ENCODE data around the gene MCM7. TPM values are rescaled to one million over a fixed set of nuclear protein-coding genes. Genes with fewer than 3 reads are reported as not detected.
A peak's percentile ranks its signal among the peaks of the same experiment; 100 is the strongest.

MCM7 gene
- total and polyA plus RNA-seq, 4 experiments from 2014 or later, result 26.9 to 173 (median 97.2) TPM

- Mint-ChIP-seq H3K27ac (no peak overlapping the region), H3K4me1 (peaks cover 0 to 2% (median 0%) of the 10 kb centered on the region in 4 donors), H3K27me3 (no peaks in the 10 kb centered on the region), H3K4me3 (no peak overlapping the region), H3K36me3 (peaks cover 27 to 44% of the 10 kb centered on the region in 2 donors), H3K9me3 (peaks cover 0 to 8% (median 5%) of the 10 kb centered on the region in 8 donors)
- no peak overlapping the region for H3K27ac ChIP-seq (ENCODE audit: low read depth, low read length)
- CTCF ChIA-PET (ENCODE audit: partially characterized antibody), result interaction anchor here (1.0 kb wide), 1 partner anchor 342 kb away, joined by 3 read pairs; no protein-coding TSS in a partner anchor
- intact Hi-C loops (cut with micrococcal nuclease), result no loop called here
- peaks cover 17% of the 10 kb centered on the region for H3K36me3 ChIP-seq (ENCODE audit: insufficient read depth, low read length)
- peaks cover 6 to 7% of the 10 kb centered on the region in 2 donors for H3K9me3 ChIP-seq (ENCODE audit: control insufficient read depth in 1 of 2, low read length in 2 of 2)
- H3K4me3 ChIP-seq (ENCODE audit: low read length in 2 of 2), result no peak overlapping the region
- no peaks in the 10 kb centered on the region for H3K4me1 ChIP-seq (ENCODE audit: insufficient read depth, low read length)
- POLR2A ChIA-PET (ENCODE audit: partially characterized antibody), result interaction anchor here (0.6 to 1.2 kb wide), 2 partner anchors 10 to 43 kb away, joined by 3 to 5 read pairs; no protein-coding TSS in a partner anchor
- no peak for DNase-seq
- H3K27me3 ChIP-seq (ENCODE audit: insufficient read depth, low read length), result no peaks in the 10 kb centered on the region
Measured at GRCh38 chr7:100065452-100066186, 35.6 kb downstream of the MCM7 start.

DNA sequence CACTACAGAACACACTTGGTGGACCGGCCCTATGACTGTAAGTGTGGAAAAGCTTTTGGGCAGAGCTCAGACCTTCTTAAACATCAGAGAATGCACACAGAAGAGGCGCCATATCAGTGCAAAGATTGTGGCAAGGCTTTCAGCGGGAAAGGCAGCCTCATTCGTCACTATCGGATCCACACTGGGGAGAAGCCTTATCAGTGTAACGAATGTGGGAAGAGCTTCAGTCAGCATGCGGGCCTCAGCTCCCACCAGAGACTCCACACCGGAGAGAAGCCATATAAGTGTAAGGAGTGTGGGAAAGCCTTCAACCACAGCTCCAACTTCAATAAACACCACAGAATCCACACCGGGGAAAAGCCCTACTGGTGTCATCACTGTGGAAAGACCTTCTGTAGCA is 37.0 kb downstream of the MCM7 start:
- POLR2A ChIA-PET (ENCODE audit: partially characterized antibody), result interaction anchor here (1.8 kb wide), 1 partner anchor 14 kb away, joined by 6 read pairs; the partner anchor contains the start of gene ZSCAN21
- H3K36me3 Mint-ChIP-seq, result peaks cover 22 to 40% of the 10 kb centered on the region in 2 donors
- Histone ChIP-seq H3K27me3 (ENCODE audit: insufficient read depth, low read length) (no peaks in the 10 kb centered on the region), H3K4me3 (ENCODE audit: low read length in 2 of 2) (no peak overlapping the region), H3K4me1 (ENCODE audit: insufficient read depth, low read length) (no peaks in the 10 kb centered on the region), H3K36me3 (ENCODE audit: insufficient read depth, low read length) (peaks cover 18% of the 10 kb centered on the region), H3K9me3 (ENCODE audit: control insufficient read depth in 1 of 2, low read length in 2 of 2) (no peaks in the 10 kb centered on the region), H3K27ac (ENCODE audit: low read depth, low read length) (no peak overlapping the region)
- intact Hi-C loops (cut with micrococcal nuclease), result no loop called here
- CTCF ChIA-PET (ENCODE audit: partially characterized antibody), result interaction anchor here (0.7 to 1.5 kb wide), 3 partner anchors 84 to 135 kb away, joined by 3 read pairs; partner anchors contain the start of gene GJC3
- no peak for DNase-seq
- H3K27me3 Mint-ChIP-seq, result no peaks in the 10 kb centered on the region
- no peak overlapping the region for H3K4me3 Mint-ChIP-seq
- H3K27ac Mint-ChIP-seq, result no peak overlapping the region
- peaks cover 0 to 1% (median 0%) of the 10 kb centered on the region in 8 donors for H3K9me3 Mint-ChIP-seq
- H3K4me1 Mint-ChIP-seq, result peaks cover 0 to 4% (median under 1%) of the 10 kb centered on the region in 4 donors

GRCh38 chr7:100063376-100063775 is 37.8 kb downstream of the MCM7 start:
- H3K4me3 ChIP-seq (ENCODE audit: low read length in 2 of 2), result no peak overlapping the region
- intact Hi-C loops (cut with micrococcal nuclease), result no loop called here
- peaks cover 26% of the 10 kb centered on the region for H3K36me3 ChIP-seq (ENCODE audit: insufficient read depth, low read length)
- Mint-ChIP-seq H3K4me1 (peaks cover 0 to 4% (median under 1%) of the 10 kb centered on the region in 4 donors), H3K36me3 (peaks cover 22 to 47% of the 10 kb centered on the region in 2 donors), H3K9me3 (peaks cover 0 to 1% (median 0%) of the 10 kb centered on the region in 8 donors), H3K4me3 (no peak overlapping the region), H3K27ac (peak overlapping the region in 1 of 7 donors; percentile 48), H3K27me3 (no peaks in the 10 kb centered on the region)
- ChIA-PET CTCF (ENCODE audit: partially characterized antibody) (interaction anchor here (0.7 to 1.5 kb wide), 3 partner anchors 84 to 134 kb away, joined by 3 read pairs; partner anchors contain the start of gene GJC3), POLR2A (ENCODE audit: partially characterized antibody) (interaction anchor here (0.7 to 1.8 kb wide), 2 partner anchors 14 to 66 kb away, joined by 3 to 6 read pairs; partner anchors contain the start of gene ZSCAN21)
- no peaks in the 10 kb centered on the region for H3K27me3 ChIP-seq (ENCODE audit: insufficient read depth, low read length)
- H3K9me3 ChIP-seq (ENCODE audit: control insufficient read depth in 1 of 2, low read length in 2 of 2), result no peaks in the 10 kb centered on the region
- no peaks in the 10 kb centered on the region for H3K4me1 ChIP-seq (ENCODE audit: insufficient read depth, low read length)
- DNase-seq, result no peak
- no peak overlapping the region for H3K27ac ChIP-seq (ENCODE audit: low read depth, low read length)

GRCh38 chr7:100061518-100062193 is 39.5 kb downstream of the MCM7 start:
- H3K27me3 Mint-ChIP-seq, result no peaks in the 10 kb centered on the region
- peaks cover 0 to 4% (median 0%) of the 10 kb centered on the region in 4 donors for H3K4me1 Mint-ChIP-seq
- no peaks in the 10 kb centered on the region for H3K27me3 ChIP-seq (ENCODE audit: insufficient read depth, low read length)
- peaks cover 39% of the 10 kb centered on the region for H3K36me3 ChIP-seq (ENCODE audit: insufficient read depth, low read length)
- H3K27ac Mint-ChIP-seq, result peak overlapping the region in 3 of 7 donors; percentile 4 to 79 (median 48)
- H3K4me1 ChIP-seq (ENCODE audit: insufficient read depth, low read length), result no peaks in the 10 kb centered on the region
- ChIA-PET CTCF (ENCODE audit: partially characterized antibody) (interaction anchor here (1.0 kb wide), 1 partner anchor 9 kb away, joined by 3 read pairs; no protein-coding TSS in a partner anchor), POLR2A (ENCODE audit: partially characterized antibody) (no interaction called here)
- H3K27ac ChIP-seq (ENCODE audit: low read depth, low read length), result no peak overlapping the region
- intact Hi-C loops (cut with micrococcal nuclease), result no loop called here
- peaks cover 0 to 1% (median 0%) of the 10 kb centered on the region in 8 donors for H3K9me3 Mint-ChIP-seq
- H3K4me3 ChIP-seq (ENCODE audit: low read length in 2 of 2), result no peak overlapping the region
- DNase-seq, result no peak
- H3K9me3 ChIP-seq (ENCODE audit: control insufficient read depth in 1 of 2, low read length in 2 of 2), result no peaks in the 10 kb centered on the region
- H3K36me3 Mint-ChIP-seq, result peaks cover 17 to 55% of the 10 kb centered on the region in 2 donors
- no peak overlapping the region for H3K4me3 Mint-ChIP-seq

- Histone ChIP-seq H3K4me3 (ENCODE audit: low read length in 2 of 2) (no peak overlapping the region), H3K27me3 (ENCODE audit: insufficient read depth, low read length) (no peaks in the 10 kb centered on the region), H3K4me1 (ENCODE audit: insufficient read depth, low read length) (no peaks in the 10 kb centered on the region), H3K36me3 (ENCODE audit: insufficient read depth, low read length) (peaks cover 38% of the 10 kb centered on the region), H3K9me3 (ENCODE audit: control insufficient read depth in 1 of 2, low read length in 2 of 2) (no peaks in the 10 kb centered on the region), H3K27ac (ENCODE audit: low read depth, low read length) (no peak overlapping the region)
- ChIA-PET POLR2A (ENCODE audit: partially characterized antibody) (no interaction called here), CTCF (ENCODE audit: partially characterized antibody) (interaction anchor here (1.6 to 2.1 kb wide), 2 partner anchors 9 to 146 kb away, joined by 3 to 5 read pairs; partner anchors contain the start of gene ZSCAN21)
- H3K9me3 Mint-ChIP-seq, result no peaks in the 10 kb centered on the region
- no peak overlapping the region for H3K4me3 Mint-ChIP-seq
- DNase-seq, result no peak
- H3K36me3 Mint-ChIP-seq, result peaks cover 16 to 41% of the 10 kb centered on the region in 2 donors
- H3K27me3 Mint-ChIP-seq, result no peaks in the 10 kb centered on the region
- H3K4me1 Mint-ChIP-seq, result peaks cover 0 to 4% (median 0%) of the 10 kb centered on the region in 4 donors
- intact Hi-C loops (cut with micrococcal nuclease), result no loop called here
- no peak overlapping the region for H3K27ac Mint-ChIP-seq
Measured at GRCh38 chr7:100059251-100059739, 41.9 kb downstream of the MCM7 start.

DNA sequence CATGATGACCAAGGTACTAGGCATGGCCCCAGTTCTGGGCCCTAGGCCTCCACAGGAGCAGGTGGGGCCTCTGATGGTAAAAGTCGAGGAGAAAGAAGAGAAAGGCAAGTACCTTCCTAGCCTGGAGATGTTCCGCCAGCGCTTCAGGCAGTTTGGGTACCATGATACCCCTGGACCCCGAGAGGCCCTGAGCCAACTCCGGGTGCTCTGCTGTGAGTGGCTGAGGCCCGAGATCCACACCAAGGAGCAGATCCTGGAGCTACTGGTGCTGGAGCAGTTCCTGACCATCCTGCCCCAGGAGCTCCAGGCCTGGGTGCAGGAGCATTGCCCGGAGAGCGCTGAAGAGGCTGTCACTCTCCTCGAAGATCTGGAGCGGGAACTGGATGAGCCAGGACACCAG is 44.2 kb downstream of the MCM7 start:
- Mint-ChIP-seq H3K4me3 (no peak overlapping the region), H3K36me3 (peaks cover 12 to 31% of the 10 kb centered on the region in 2 donors), H3K27me3 (no peaks in the 10 kb centered on the region), H3K4me1 (peaks cover 0 to 4% (median 2%) of the 10 kb centered on the region in 4 donors), H3K27ac (peak overlapping the region in 2 of 7 donors; percentile 12 to 25), H3K9me3 (no peaks in the 10 kb centered on the region)
- intact Hi-C loops (cut with micrococcal nuclease), result no loop called here
- H3K4me3 ChIP-seq (ENCODE audit: low read length in 2 of 2), result no peak overlapping the region
- ChIA-PET CTCF (ENCODE audit: partially characterized antibody) (no interaction called here), POLR2A (ENCODE audit: partially characterized antibody) (interaction anchor here (1.7 kb wide), 1 partner anchor 44 kb away, joined by 4 read pairs; the partner anchor contains the start of genes AP4M1 and MCM7)
- no peaks in the 10 kb centered on the region for H3K27me3 ChIP-seq (ENCODE audit: insufficient read depth, low read length)
- H3K4me1 ChIP-seq (ENCODE audit: insufficient read depth, low read length), result no peaks in the 10 kb centered on the region
- no peak overlapping the region for H3K27ac ChIP-seq (ENCODE audit: low read depth, low read length)
- peaks cover 30% of the 10 kb centered on the region for H3K36me3 ChIP-seq (ENCODE audit: insufficient read depth, low read length)
- H3K9me3 ChIP-seq (ENCODE audit: control insufficient read depth in 1 of 2, low read length in 2 of 2), result no peaks in the 10 kb centered on the region
- no peak for DNase-seq
